Panc1 (cell line): ENCODE results near the gene TTC3. TPM values are rescaled to one million over a fixed set of nuclear protein-coding genes. Genes with fewer than 3 reads are reported as not detected.

ENCODE experiments used
- ATAC-seq: fragments of 200-7000 bp; cut with Tn5 transposase; 2 replicates; pipeline ENCODE4 v1.9.1; 2020; ENCODE audit warnings: mild to moderate bottlenecking, moderate library complexity
- BruUV-seq: library from RNA; stranded (reverse); fragments of 400-500 nt; replicated peaks from 2 replicates; lab custom pipeline; 2021; lab: Mats Ljungman, UMichigan
- CTCF ChIA-PET: fragments of 300-600 bp; sonication (Branson Sonifier 250); formaldehyde crosslinking; loops from one replicate; lab custom pipeline; 2022; ENCODE audit warnings: antibody characterized with exemption; lab: Charles Lee
- POLR2A ChIA-PET: fragments of 300-600 bp; sonication (Branson Sonifier 250); formaldehyde crosslinking; loops from one replicate; lab custom pipeline; 2022; ENCODE audit warnings: antibody characterized with exemption; lab: Charles Lee
- DNase-seq: peaks from one replicate; pipeline ENCODE4 v3.0.0-alpha.2; 2010; ENCODE audit warnings: low read depth, low spot score
- H3K27ac ChIP-seq: 2 replicates; pipeline ENCODE4 v1.5.1; 2011; ENCODE audit warnings: mild to moderate bottlenecking, low read length, inconsistent platforms
- H3K27me3 ChIP-seq: fragments of 200-500 bp; sonication (Bioruptor generic); 2 replicates; pipeline ENCODE4 v1.6.0; 2014; ENCODE audit warnings: low read length, inconsistent platforms; ENCODE audit not compliant: control insufficient read depth, insufficient read depth
- H3K36me3 ChIP-seq: fragments of 200-500 bp; sonication (Bioruptor generic); 2 replicates; pipeline ENCODE4 v1.5.1; 2014; ENCODE audit warnings: inconsistent platforms, mild to moderate bottlenecking, low read length, moderate library complexity; ENCODE audit not compliant: control insufficient read depth, insufficient read depth
- H3K4me1 ChIP-seq: 2 replicates; pipeline ENCODE4 v1.5.1; 2011; ENCODE audit warnings: inconsistent platforms, mild to moderate bottlenecking, low read length, moderate library complexity; ENCODE audit not compliant: control insufficient read depth, insufficient read depth
- H3K4me3 ChIP-seq, 2 experiments: 2 replicates each; pipeline ENCODE4 v1.5.1; 2011 to 2012; ENCODE audit warnings: low read depth in 2 of 2, low read length in 2 of 2, mild to moderate bottlenecking in 2 of 2, inconsistent platforms in 1 of 2, moderate library complexity in 1 of 2
- H3K9me3 ChIP-seq: fragments of 200-500 bp; sonication (Bioruptor generic); 2 replicates; pipeline ENCODE4 v1.5.1; 2014; ENCODE audit warnings: low read depth, mild to moderate bottlenecking, inconsistent platforms, low read length, moderate library complexity; ENCODE audit not compliant: control insufficient read depth, insufficient read depth
- POLR2AphosphoS5 ChIP-seq: IDR thresholded peaks from 2 replicates; pipeline ENCODE4 v1.6.1; 2012; ENCODE audit warnings: mild to moderate bottlenecking, low read depth, low read length, moderate library complexity
- SIN3A ChIP-seq: IDR thresholded peaks from 2 replicates; pipeline ENCODE4 v1.6.1; 2012; ENCODE audit warnings: low read depth, mild to moderate bottlenecking, low read length, moderate library complexity, borderline replicate concordance; ENCODE audit not compliant: insufficient read depth
- TCF7L2 ChIP-seq: IDR thresholded peaks from 2 replicates; pipeline ENCODE4 v1.6.1; 2011; ENCODE audit warnings: mild to moderate bottlenecking, low read depth, low read length, inconsistent platforms
- in situ Hi-C: cut with HindIII; loops from 2 replicates; pipeline ENCODE4 v1.10.0; 2016; ENCODE audit warnings: low sequenced_read_pairs, low pct_unique_long_range_greater_than_20kb
- intact Hi-C: fragments of 100-400 bp; cut with micrococcal nuclease; formaldehyde crosslinking; loops from one replicate; pipeline ENCODE4 v1.10.0; 2022; ENCODE audit not compliant: unreplicated experiment
- total RNA-seq: library from RNA; stranded (reverse); gene quantifications from one replicate; pipeline ENCODE4 v1.2.1, GENCODE V29; 2021; ENCODE audit not compliant: unreplicated experiment
- TF ChIP-seq, protein P1 (sequence below): fragments of 450-650 bp; IDR thresholded peaks from 2 replicates; pipeline ENCODE4 v1.5.1; 2017; ENCODE audit warnings: mild to moderate bottlenecking
- TF ChIP-seq, protein P2 (sequence below), 2 experiments: IDR thresholded peaks; 2 replicates each; pipeline ENCODE4 v1.6.1; 2011 to 2012; ENCODE audit warnings: low read depth in 2 of 2, control low read depth in 1 of 2, low read length in 1 of 2, mild to moderate bottlenecking in 1 of 2, moderate library complexity in 1 of 2; ENCODE audit not compliant: insufficient read depth in 1 of 2

Gene TTC3
- total RNA-seq, 1 experiment from 2014 or later: 83.0 TPM

DNA sequence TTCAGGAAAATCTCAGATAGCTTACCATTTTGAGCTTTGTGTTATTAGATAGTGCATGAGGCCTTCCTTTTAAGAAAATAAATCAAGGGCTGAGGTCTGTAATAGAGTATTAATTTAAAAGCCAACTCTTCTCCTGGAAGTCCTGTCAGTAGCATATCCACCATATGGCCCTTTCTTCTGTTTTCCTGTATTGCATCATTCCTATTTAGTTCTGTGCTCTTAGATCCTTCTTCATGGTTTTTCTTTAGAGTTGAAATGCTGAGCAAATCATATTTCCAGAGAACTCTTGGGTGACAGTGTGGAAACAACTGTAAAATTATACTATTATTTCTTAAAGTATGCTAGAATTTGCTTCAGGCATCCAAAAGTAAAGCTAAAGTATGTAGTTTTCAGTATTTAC lies 91.7 kb downstream of the TTC3 start:
- intact Hi-C loops (no loop called here), in situ Hi-C loops (no loop called here)
- TF ChIP-seq SIN3A: no peak
- TF ChIP-seq, protein P1, sequence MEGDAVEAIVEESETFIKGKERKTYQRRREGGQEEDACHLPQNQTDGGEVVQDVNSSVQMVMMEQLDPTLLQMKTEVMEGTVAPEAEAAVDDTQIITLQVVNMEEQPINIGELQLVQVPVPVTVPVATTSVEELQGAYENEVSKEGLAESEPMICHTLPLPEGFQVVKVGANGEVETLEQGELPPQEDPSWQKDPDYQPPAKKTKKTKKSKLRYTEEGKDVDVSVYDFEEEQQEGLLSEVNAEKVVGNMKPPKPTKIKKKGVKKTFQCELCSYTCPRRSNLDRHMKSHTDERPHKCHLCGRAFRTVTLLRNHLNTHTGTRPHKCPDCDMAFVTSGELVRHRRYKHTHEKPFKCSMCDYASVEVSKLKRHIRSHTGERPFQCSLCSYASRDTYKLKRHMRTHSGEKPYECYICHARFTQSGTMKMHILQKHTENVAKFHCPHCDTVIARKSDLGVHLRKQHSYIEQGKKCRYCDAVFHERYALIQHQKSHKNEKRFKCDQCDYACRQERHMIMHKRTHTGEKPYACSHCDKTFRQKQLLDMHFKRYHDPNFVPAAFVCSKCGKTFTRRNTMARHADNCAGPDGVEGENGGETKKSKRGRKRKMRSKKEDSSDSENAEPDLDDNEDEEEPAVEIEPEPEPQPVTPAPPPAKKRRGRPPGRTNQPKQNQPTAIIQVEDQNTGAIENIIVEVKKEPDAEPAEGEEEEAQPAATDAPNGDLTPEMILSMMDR: no peak
- TF ChIP-seq POLR2AphosphoS5: no peak
- TF ChIP-seq, protein P2, sequence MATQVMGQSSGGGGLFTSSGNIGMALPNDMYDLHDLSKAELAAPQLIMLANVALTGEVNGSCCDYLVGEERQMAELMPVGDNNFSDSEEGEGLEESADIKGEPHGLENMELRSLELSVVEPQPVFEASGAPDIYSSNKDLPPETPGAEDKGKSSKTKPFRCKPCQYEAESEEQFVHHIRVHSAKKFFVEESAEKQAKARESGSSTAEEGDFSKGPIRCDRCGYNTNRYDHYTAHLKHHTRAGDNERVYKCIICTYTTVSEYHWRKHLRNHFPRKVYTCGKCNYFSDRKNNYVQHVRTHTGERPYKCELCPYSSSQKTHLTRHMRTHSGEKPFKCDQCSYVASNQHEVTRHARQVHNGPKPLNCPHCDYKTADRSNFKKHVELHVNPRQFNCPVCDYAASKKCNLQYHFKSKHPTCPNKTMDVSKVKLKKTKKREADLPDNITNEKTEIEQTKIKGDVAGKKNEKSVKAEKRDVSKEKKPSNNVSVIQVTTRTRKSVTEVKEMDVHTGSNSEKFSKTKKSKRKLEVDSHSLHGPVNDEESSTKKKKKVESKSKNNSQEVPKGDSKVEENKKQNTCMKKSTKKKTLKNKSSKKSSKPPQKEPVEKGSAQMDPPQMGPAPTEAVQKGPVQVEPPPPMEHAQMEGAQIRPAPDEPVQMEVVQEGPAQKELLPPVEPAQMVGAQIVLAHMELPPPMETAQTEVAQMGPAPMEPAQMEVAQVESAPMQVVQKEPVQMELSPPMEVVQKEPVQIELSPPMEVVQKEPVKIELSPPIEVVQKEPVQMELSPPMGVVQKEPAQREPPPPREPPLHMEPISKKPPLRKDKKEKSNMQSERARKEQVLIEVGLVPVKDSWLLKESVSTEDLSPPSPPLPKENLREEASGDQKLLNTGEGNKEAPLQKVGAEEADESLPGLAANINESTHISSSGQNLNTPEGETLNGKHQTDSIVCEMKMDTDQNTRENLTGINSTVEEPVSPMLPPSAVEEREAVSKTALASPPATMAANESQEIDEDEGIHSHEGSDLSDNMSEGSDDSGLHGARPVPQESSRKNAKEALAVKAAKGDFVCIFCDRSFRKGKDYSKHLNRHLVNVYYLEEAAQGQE (IDR thresholded peaks at IDR 0.05; ENCODE audit: insufficient read depth in 1 of 2, low read depth in 2 of 2, low read length in 1 of 2): no peak
- TF ChIP-seq TCF7L2: no peak
- ChIA-PET CTCF (no interaction called here), POLR2A (no interaction called here)
- Histone ChIP-seq H3K27me3 (no peaks in the 10 kb centered on the region), H3K4me3 (no peak overlapping the region), H3K9me3 (no peaks in the 10 kb centered on the region), H3K27ac (no peak overlapping the region), H3K36me3 (peaks cover 14% of the 10 kb centered on the region), H3K4me1 (no peaks in the 10 kb centered on the region)
- ATAC-seq (no peak), DNase-seq (no peak)
- BruUV-seq: no TSS peak

DNA sequence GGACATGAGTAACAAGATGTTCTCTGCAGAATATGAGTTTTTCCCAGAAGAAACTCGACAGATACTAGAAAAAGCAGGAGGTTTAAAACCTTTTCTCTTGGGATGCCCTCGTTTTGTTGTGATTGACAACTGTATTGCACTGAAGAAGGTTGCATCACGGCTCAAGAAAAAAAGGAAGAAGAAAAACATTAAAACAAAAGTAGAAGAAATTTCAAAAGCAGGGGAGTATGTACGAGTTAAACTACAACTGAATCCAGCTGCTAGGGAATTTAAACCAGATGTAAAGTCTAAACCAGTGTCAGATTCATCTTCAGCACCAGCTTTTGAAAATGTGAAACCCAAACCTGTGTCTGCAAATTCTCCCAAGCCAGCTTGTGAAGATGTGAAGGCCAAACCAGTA lies 92.5 kb downstream of the TTC3 start:
- H3K4me3 ChIP-seq: no peak overlapping the region
- CTCF ChIA-PET: no interaction called here
- DNase-seq (no peak), ATAC-seq (no peak)
- no peaks in the 10 kb centered on the region for H3K27me3 ChIP-seq
- no peaks in the 10 kb centered on the region for H3K9me3 ChIP-seq
- H3K4me1 ChIP-seq: no peaks in the 10 kb centered on the region
- POLR2A ChIA-PET: no interaction called here
- H3K36me3 ChIP-seq: peaks cover 13% of the 10 kb centered on the region
- H3K27ac ChIP-seq: no peak overlapping the region
- BruUV-seq: no TSS peak
- intact Hi-C loops: no loop called here
- in situ Hi-C loops: no loop called here
- TF ChIP-seq, protein P2 (IDR thresholded peaks at IDR 0.05; ENCODE audit: insufficient read depth in 1 of 2, low read depth in 2 of 2, low read length in 1 of 2): no peak
